Osteoblast (primary cell): ENCODE data around the gene SEZ6L. TPM values are rescaled to one million over a fixed set of nuclear protein-coding genes. Genes with fewer than 3 reads are reported as not detected.

Source experiments
- DNase-seq: peaks from one replicate; pipeline ENCODE4 v3.0.0; 2011; ENCODE audit warnings: low spot score, mixed read lengths; ENCODE audit not compliant: insufficient read length; ENCODE audit errors: missing footprints
- H2AFZ ChIP-seq: 2 replicates; pipeline ENCODE4 v1.6.0; 2011; ENCODE audit warnings: mild to moderate bottlenecking, low read length
- H3K27ac ChIP-seq: 2 replicates; pipeline ENCODE4 v1.5.1; 2011; ENCODE audit warnings: mild to moderate bottlenecking, low read depth, low read length, moderate library complexity
- H3K27me3 ChIP-seq: 2 replicates; pipeline ENCODE4 v1.6.0; 2012; ENCODE audit warnings: mild to moderate bottlenecking, control low read depth, inconsistent platforms, low read length, moderate library complexity; ENCODE audit not compliant: insufficient read depth
- H3K36me3 ChIP-seq: 2 replicates; pipeline ENCODE4 v1.5.1; 2011; ENCODE audit warnings: mild to moderate bottlenecking, low read length, control low read depth, moderate library complexity; ENCODE audit not compliant: insufficient read depth
- H3K4me1 ChIP-seq: 2 replicates; pipeline ENCODE4 v1.5.1; 2011; ENCODE audit warnings: mild to moderate bottlenecking, low read length, control low read depth, moderate library complexity; ENCODE audit not compliant: insufficient read depth
- H3K4me2 ChIP-seq: 2 replicates; pipeline ENCODE4 v1.6.0; 2011; ENCODE audit warnings: mild to moderate bottlenecking, low read length; ENCODE audit not compliant: insufficient read depth
- H3K4me3 ChIP-seq: fragments of 200-600 bp; sonication (generic); 3 replicates; pipeline ENCODE4 v1.5.1; 2012; ENCODE audit warnings: mild to moderate bottlenecking, low read length, inconsistent platforms; ENCODE audit not compliant: insufficient read depth
- H3K79me2 ChIP-seq: 2 replicates; pipeline ENCODE4 v1.6.0; 2012; ENCODE audit warnings: mild to moderate bottlenecking, low read length, control low read depth, inconsistent platforms; ENCODE audit not compliant: insufficient read depth
- H3K9me3 ChIP-seq: 2 replicates; pipeline ENCODE4 v1.5.1; 2011; ENCODE audit warnings: low read depth, low read length, control low read depth
- H4K20me1 ChIP-seq: 2 replicates; pipeline ENCODE4 v1.6.0; 2012; ENCODE audit warnings: mild to moderate bottlenecking, low read length, control low read depth; ENCODE audit not compliant: insufficient read depth
- CTCF ChIP-seq: IDR thresholded peaks from 2 replicates; pipeline ENCODE4 v1.5.1; 2011; ENCODE audit warnings: mild to moderate bottlenecking, low read depth, low read length, moderate library complexity; ENCODE audit errors: extremely low read depth
- total RNA-seq: library from RNA; depleted of rRNA; stranded (reverse); fragments of >200 nt; gene quantifications from 2 replicates; pipeline ENCODE4 v1.2.3, GENCODE V29; 2012

Gene SEZ6L
- total RNA-seq, 1 donor, result not detected

DNA sequence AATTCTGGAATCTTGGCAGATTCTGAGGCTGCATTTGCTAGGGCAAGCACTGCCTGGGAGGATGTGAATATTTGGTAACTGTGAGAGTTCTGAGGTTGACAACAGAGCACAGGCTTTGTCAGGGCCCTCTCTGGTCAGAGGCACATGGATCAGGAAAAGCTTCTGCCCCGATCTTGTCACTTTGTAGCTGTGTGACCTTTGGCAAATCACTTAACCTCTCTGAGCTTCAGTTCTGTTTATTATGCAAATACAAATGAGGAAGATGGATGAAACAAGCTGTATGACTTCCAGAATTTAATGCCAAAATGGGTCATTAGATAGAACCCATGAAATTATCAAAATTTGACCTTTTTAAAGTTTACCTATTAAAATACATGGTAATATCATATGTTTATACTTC, 94.9 kb downstream of the SEZ6L start:
- no peak for DNase-seq
- Histone ChIP-seq H3K9me3 (no peaks in the 10 kb centered on the region), H3K36me3 (no peaks in the 10 kb centered on the region), H4K20me1 (no peaks in the 10 kb centered on the region), H3K4me1 (no peaks in the 10 kb centered on the region), H3K4me3 (no peak overlapping the region), H3K27ac (no peak overlapping the region), H3K79me2 (no peaks in the 10 kb centered on the region), H3K4me2 (no peak overlapping the region), H2AFZ (no peak overlapping the region), H3K27me3 (peaks cover 3% of the 10 kb centered on the region)
- TF ChIP-seq CTCF, result no peak

DNA sequence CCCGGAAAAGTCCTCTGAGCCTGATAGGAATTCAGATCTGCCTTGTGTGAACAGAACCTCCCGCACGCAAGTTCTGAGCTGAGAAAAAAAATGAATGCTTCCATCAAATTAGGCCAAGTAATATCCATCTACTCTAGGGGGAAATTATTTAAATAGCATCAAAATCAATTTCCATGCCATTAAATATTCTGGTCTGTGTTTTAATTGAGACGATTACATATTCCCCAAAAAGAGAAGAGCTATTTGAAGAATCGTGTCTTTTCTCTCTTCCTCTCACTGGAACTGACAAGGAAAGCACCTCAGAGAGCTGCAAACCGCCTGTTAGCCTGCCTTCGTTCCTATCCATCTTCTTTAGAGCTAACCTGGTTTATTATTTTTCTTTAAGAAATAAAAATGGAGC, 96.0 kb downstream of the SEZ6L start:
- no peak for DNase-seq
- Histone ChIP-seq H3K9me3 (no peaks in the 10 kb centered on the region), H3K36me3 (no peaks in the 10 kb centered on the region), H4K20me1 (no peaks in the 10 kb centered on the region), H2AFZ (no peak overlapping the region), H3K4me3 (no peak overlapping the region), H3K27me3 (peaks cover 3% of the 10 kb centered on the region), H3K27ac (no peak overlapping the region), H3K79me2 (no peaks in the 10 kb centered on the region), H3K4me2 (no peak overlapping the region), H3K4me1 (no peaks in the 10 kb centered on the region)
- TF ChIP-seq CTCF, result no peak

DNA sequence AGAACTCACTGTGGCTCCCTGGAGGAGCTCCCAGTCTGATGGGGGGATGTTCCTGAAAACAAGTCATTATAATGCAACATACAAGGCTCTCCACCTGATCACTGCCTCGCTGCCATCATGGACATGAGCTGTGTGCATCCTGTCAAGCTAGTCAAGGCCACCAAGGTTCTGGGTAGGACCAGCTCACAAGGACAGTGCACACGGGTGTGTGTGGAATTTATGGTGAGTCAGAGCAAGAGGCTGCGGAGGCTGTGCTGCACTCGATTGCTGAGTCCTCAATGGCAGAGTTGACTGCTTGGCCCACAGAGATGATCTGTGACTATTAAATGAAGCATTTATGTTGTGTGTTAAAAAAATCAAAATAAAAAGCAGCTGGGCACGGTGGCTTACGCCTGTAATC, 96.6 kb downstream of the SEZ6L start:
- no peaks in the 10 kb centered on the region for H4K20me1 ChIP-seq
- no peak for DNase-seq
- TF ChIP-seq CTCF, result no peak
- H3K27me3 ChIP-seq, result peaks cover 3% of the 10 kb centered on the region
- H3K79me2 ChIP-seq, result no peaks in the 10 kb centered on the region
- no peak overlapping the region for H3K4me2 ChIP-seq
- H3K9me3 ChIP-seq, result no peaks in the 10 kb centered on the region
- no peaks in the 10 kb centered on the region for H3K36me3 ChIP-seq
- no peaks in the 10 kb centered on the region for H3K4me1 ChIP-seq
- no peak overlapping the region for H2AFZ ChIP-seq
- H3K4me3 ChIP-seq, result no peak overlapping the region
- no peak overlapping the region for H3K27ac ChIP-seq

DNA sequence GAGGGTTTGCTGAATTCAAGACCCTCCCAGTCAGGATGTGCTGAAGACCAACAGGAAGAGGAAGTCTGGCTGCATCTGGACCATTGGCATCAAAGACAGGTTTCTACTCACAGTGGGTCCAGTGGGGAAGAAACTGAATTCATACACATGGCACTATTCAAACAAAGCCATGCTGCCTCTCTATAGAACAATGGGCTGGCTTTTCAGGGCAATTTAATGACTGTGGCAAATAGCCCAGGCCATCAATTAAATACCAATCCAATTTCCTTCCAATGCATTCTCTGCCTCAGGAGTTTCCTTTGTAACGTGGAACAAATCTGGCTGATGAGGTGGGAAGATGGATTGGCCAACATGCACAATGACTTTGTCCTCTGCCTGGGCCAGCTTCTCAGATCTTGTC, 98.6 kb downstream of the SEZ6L start:
- H3K79me2 ChIP-seq, result no peaks in the 10 kb centered on the region
- no peaks in the 10 kb centered on the region for H3K36me3 ChIP-seq
- H2AFZ ChIP-seq, result no peak overlapping the region
- TF ChIP-seq CTCF, result no peak
- no peaks in the 10 kb centered on the region for H3K4me1 ChIP-seq
- H4K20me1 ChIP-seq, result no peaks in the 10 kb centered on the region
- no peak for DNase-seq
- peaks cover 3% of the 10 kb centered on the region for H3K27me3 ChIP-seq
- H3K27ac ChIP-seq, result no peak overlapping the region
- no peak overlapping the region for H3K4me3 ChIP-seq
- no peak overlapping the region for H3K4me2 ChIP-seq
- no peaks in the 10 kb centered on the region for H3K9me3 ChIP-seq
